Measurements from ENCODE around the gene SHH. TPM values are rescaled to one million over a fixed set of nuclear protein-coding genes. Genes with fewer than 3 reads are reported as not detected.

The SHH gene
- not detected for total RNA-seq
- not detected for polyA plus RNA-seq
- not detected for total RNA-seq

- ChIA-PET CTCF (interaction anchor here (0.7 kb wide), 1 partner anchor 660 kb away, joined by 5 read pairs; no protein-coding TSS in a partner anchor), POLR2A (no interaction called here)
- peaks cover 44 to 73% (median 60%) of the 10 kb centered on the region in 5 donors for H3K27me3 Mint-ChIP-seq
- no peak for ATAC-seq
- peaks cover 0 to 14% of the 10 kb centered on the region in 2 donors for H3K27me3 ChIP-seq (ENCODE audit: control insufficient read depth in 2 of 2, insufficient read depth in 2 of 2, low read length in 2 of 2)
- peaks cover 14 to 36% (median 22%) of the 10 kb centered on the region in 7 donors for H3K4me1 Mint-ChIP-seq
- H3K9me3 ChIP-seq (ENCODE audit: control insufficient read depth in 2 of 3, low read length in 3 of 3), result no peaks in the 10 kb centered on the region
- H3K4me3 ChIP-seq (ENCODE audit: low read length), result no peak within 1 kb of the TSS
- H3K36me3 ChIP-seq (ENCODE audit: control insufficient read depth in 2 of 3, insufficient read depth in 3 of 3, low read length in 3 of 3), result no peaks in the 10 kb centered on the region
- H3K27ac Mint-ChIP-seq, result peak within 1 kb of the TSS in 1 of 9 donors; percentile 42
- intact Hi-C loops (cut with micrococcal nuclease), result loop anchor here in 1 of 2 donors (5.0 kb wide), 2 partner anchors 435 to 1195 kb away; no protein-coding TSS in a partner anchor
- peaks cover 0 to 2% (median 0%) of the 10 kb centered on the region in 5 donors for H3K36me3 Mint-ChIP-seq
- no peaks in the 10 kb centered on the region for H3K4me1 ChIP-seq (ENCODE audit: control insufficient read depth in 2 of 2, insufficient read depth in 2 of 2, low read length in 2 of 2)
- H3K4me3 Mint-ChIP-seq, result peak within 1 kb of the TSS in 9 of 10 donors; percentile 25 to 76 (median 59)
- H3K9me3 Mint-ChIP-seq, result peaks cover 0 to 3% (median 0%) of the 10 kb centered on the region in 11 donors
- no peak for DNase-seq
- no peak within 1 kb of the TSS for H3K27ac ChIP-seq (ENCODE audit: low read depth, low read length)
These were observed at the start of gene SHH for GRCh38 chr7:155811895-155812761. Gene SHH, minus strand, starts transcription at chr7:155812463. Its CDS starts 341 bp downstream, at chr7:155812122.

- POLR2A ChIA-PET, result no interaction called here
- intact Hi-C loops (cut with micrococcal nuclease), result no loop called here
- Mint-ChIP-seq H3K9me3 (no peaks in the 10 kb centered on the region), H3K27me3 (peaks cover 2 to 29% (median 15%) of the 10 kb centered on the region in 5 donors), H3K4me3 (no peak overlapping the region), H3K27ac (no peak overlapping the region), H3K4me1 (no peaks in the 10 kb centered on the region), H3K36me3 (no peaks in the 10 kb centered on the region)
- H3K4me3 ChIP-seq (ENCODE audit: low read length), result no peak overlapping the region
- H3K9me3 ChIP-seq (ENCODE audit: control insufficient read depth in 2 of 3, low read length in 3 of 3), result no peaks in the 10 kb centered on the region
- ATAC-seq (no peak), DNase-seq (no peak)
- H3K36me3 ChIP-seq (ENCODE audit: control insufficient read depth in 2 of 3, insufficient read depth in 3 of 3, low read length in 3 of 3), result no peaks in the 10 kb centered on the region
- no peak overlapping the region for H3K27ac ChIP-seq (ENCODE audit: low read depth, low read length)
- no peaks in the 10 kb centered on the region for H3K4me1 ChIP-seq (ENCODE audit: control insufficient read depth in 2 of 2, insufficient read depth in 2 of 2, low read length in 2 of 2)
- CTCF ChIA-PET, result no interaction called here
- no peaks in the 10 kb centered on the region for H3K27me3 ChIP-seq (ENCODE audit: control insufficient read depth in 2 of 2, insufficient read depth in 2 of 2, low read length in 2 of 2)
These were observed 49.2 kb upstream of the SHH start for GRCh38 chr7:155861480-155861868.

- Mint-ChIP-seq H3K36me3 (no peaks in the 10 kb centered on the region), H3K27me3 (peaks cover under 1 to 26% (median 12%) of the 10 kb centered on the region in 5 donors), H3K4me1 (no peaks in the 10 kb centered on the region), H3K27ac (no peak overlapping the region), H3K9me3 (no peaks in the 10 kb centered on the region), H3K4me3 (no peak overlapping the region)
- Histone ChIP-seq H3K9me3 (ENCODE audit: control insufficient read depth in 2 of 3, low read length in 3 of 3) (no peaks in the 10 kb centered on the region), H3K27ac (ENCODE audit: low read depth, low read length) (no peak overlapping the region), H3K4me1 (ENCODE audit: control insufficient read depth in 2 of 2, insufficient read depth in 2 of 2, low read length in 2 of 2) (no peaks in the 10 kb centered on the region), H3K27me3 (ENCODE audit: control insufficient read depth in 2 of 2, insufficient read depth in 2 of 2, low read length in 2 of 2) (no peaks in the 10 kb centered on the region), H3K4me3 (ENCODE audit: low read length) (no peak overlapping the region), H3K36me3 (ENCODE audit: control insufficient read depth in 2 of 3, insufficient read depth in 3 of 3, low read length in 3 of 3) (no peaks in the 10 kb centered on the region)
- POLR2A ChIA-PET, result no interaction called here
- ATAC-seq (no peak), DNase-seq (peak in 1 of 9 donors; percentile 11)
- CTCF ChIA-PET, result no interaction called here
- intact Hi-C loops (cut with micrococcal nuclease), result no loop called here
These were observed 48.7 kb upstream of the SHH start for GRCh38 chr7:155860840-155861479.

GRCh38 chr7:155860461-155860839 is 48.2 kb upstream of the SHH start:
- no peaks in the 10 kb centered on the region for H3K4me1 Mint-ChIP-seq
- DNase-seq, result peak in 1 of 9 donors; percentile 8
- no peak for ATAC-seq
- H3K36me3 ChIP-seq (ENCODE audit: control insufficient read depth in 2 of 3, insufficient read depth in 3 of 3, low read length in 3 of 3), result no peaks in the 10 kb centered on the region
- no peak overlapping the region for H3K27ac ChIP-seq (ENCODE audit: low read depth, low read length)
- ChIA-PET POLR2A (no interaction called here), CTCF (no interaction called here)
- H3K36me3 Mint-ChIP-seq, result no peaks in the 10 kb centered on the region
- H3K4me3 ChIP-seq (ENCODE audit: low read length), result no peak overlapping the region
- H3K4me3 Mint-ChIP-seq, result no peak overlapping the region
- no peaks in the 10 kb centered on the region for H3K9me3 ChIP-seq (ENCODE audit: control insufficient read depth in 2 of 3, low read length in 3 of 3)
- intact Hi-C loops (cut with micrococcal nuclease), result no loop called here
- no peaks in the 10 kb centered on the region for H3K27me3 ChIP-seq (ENCODE audit: control insufficient read depth in 2 of 2, insufficient read depth in 2 of 2, low read length in 2 of 2)
- no peak overlapping the region for H3K27ac Mint-ChIP-seq
- H3K9me3 Mint-ChIP-seq, result peaks cover 0 to 4% (median 0%) of the 10 kb centered on the region in 11 donors
- H3K27me3 Mint-ChIP-seq, result peaks cover 0 to 21% (median 8%) of the 10 kb centered on the region in 5 donors
- no peaks in the 10 kb centered on the region for H3K4me1 ChIP-seq (ENCODE audit: control insufficient read depth in 2 of 2, insufficient read depth in 2 of 2, low read length in 2 of 2)

GRCh38 chr7:155858521-155859061 is 46.3 kb upstream of the SHH start:
- ATAC-seq (no peak), DNase-seq (no peak)
- H3K27me3 Mint-ChIP-seq, result peaks cover 0 to 6% (median 3%) of the 10 kb centered on the region in 5 donors
- peaks cover 0 to 4% (median 0%) of the 10 kb centered on the region in 11 donors for H3K9me3 Mint-ChIP-seq
- POLR2A ChIA-PET, result no interaction called here
- Histone ChIP-seq H3K4me1 (ENCODE audit: control insufficient read depth in 2 of 2, insufficient read depth in 2 of 2, low read length in 2 of 2) (no peaks in the 10 kb centered on the region), H3K27me3 (ENCODE audit: control insufficient read depth in 2 of 2, insufficient read depth in 2 of 2, low read length in 2 of 2) (no peaks in the 10 kb centered on the region), H3K27ac (ENCODE audit: low read depth, low read length) (no peak overlapping the region), H3K9me3 (ENCODE audit: control insufficient read depth in 2 of 3, low read length in 3 of 3) (no peaks in the 10 kb centered on the region), H3K36me3 (ENCODE audit: control insufficient read depth in 2 of 3, insufficient read depth in 3 of 3, low read length in 3 of 3) (no peaks in the 10 kb centered on the region), H3K4me3 (ENCODE audit: low read length) (no peak overlapping the region)
- H3K36me3 Mint-ChIP-seq, result no peaks in the 10 kb centered on the region
- H3K4me1 Mint-ChIP-seq, result no peaks in the 10 kb centered on the region
- intact Hi-C loops (cut with micrococcal nuclease), result no loop called here
- no peak overlapping the region for H3K27ac Mint-ChIP-seq
- CTCF ChIA-PET, result no interaction called here
- no peak overlapping the region for H3K4me3 Mint-ChIP-seq

GRCh38 chr7:155857141-155857540 is 44.9 kb upstream of the SHH start:
- peaks cover 0 to 4% (median 0%) of the 10 kb centered on the region in 11 donors for H3K9me3 Mint-ChIP-seq

More at GRCh38 chr7:155857141-155857540, 44.9 kb upstream of the SHH start:
- H3K9me3 ChIP-seq (ENCODE audit: control insufficient read depth in 2 of 3, low read length in 3 of 3), result no peaks in the 10 kb centered on the region
- no peaks in the 10 kb centered on the region for H3K27me3 ChIP-seq (ENCODE audit: control insufficient read depth in 2 of 2, insufficient read depth in 2 of 2, low read length in 2 of 2)
- Mint-ChIP-seq H3K4me1 (no peaks in the 10 kb centered on the region), H3K4me3 (no peak overlapping the region), H3K27me3 (peaks cover 0 to 17% (median 11%) of the 10 kb centered on the region in 5 donors), H3K27ac (no peak overlapping the region), H3K36me3 (no peaks in the 10 kb centered on the region)
- no peak overlapping the region for H3K4me3 ChIP-seq (ENCODE audit: low read length)
- ATAC-seq (no peak), DNase-seq (no peak)
- intact Hi-C loops (cut with micrococcal nuclease), result no loop called here
- CTCF ChIA-PET, result no interaction called here
- no peak overlapping the region for H3K27ac ChIP-seq (ENCODE audit: low read depth, low read length)
- H3K4me1 ChIP-seq (ENCODE audit: control insufficient read depth in 2 of 2, insufficient read depth in 2 of 2, low read length in 2 of 2), result no peaks in the 10 kb centered on the region
- POLR2A ChIA-PET, result no interaction called here
- no peaks in the 10 kb centered on the region for H3K36me3 ChIP-seq (ENCODE audit: control insufficient read depth in 2 of 3, insufficient read depth in 3 of 3, low read length in 3 of 3)
